ENCODE measurements around the gene CDH4. TPM values are rescaled to one million over a fixed set of nuclear protein-coding genes. Genes with fewer than 3 reads are reported as not detected.

The CDH4 gene
- total RNA-seq, 4 donors from 2014 or later: not detected

DNA sequence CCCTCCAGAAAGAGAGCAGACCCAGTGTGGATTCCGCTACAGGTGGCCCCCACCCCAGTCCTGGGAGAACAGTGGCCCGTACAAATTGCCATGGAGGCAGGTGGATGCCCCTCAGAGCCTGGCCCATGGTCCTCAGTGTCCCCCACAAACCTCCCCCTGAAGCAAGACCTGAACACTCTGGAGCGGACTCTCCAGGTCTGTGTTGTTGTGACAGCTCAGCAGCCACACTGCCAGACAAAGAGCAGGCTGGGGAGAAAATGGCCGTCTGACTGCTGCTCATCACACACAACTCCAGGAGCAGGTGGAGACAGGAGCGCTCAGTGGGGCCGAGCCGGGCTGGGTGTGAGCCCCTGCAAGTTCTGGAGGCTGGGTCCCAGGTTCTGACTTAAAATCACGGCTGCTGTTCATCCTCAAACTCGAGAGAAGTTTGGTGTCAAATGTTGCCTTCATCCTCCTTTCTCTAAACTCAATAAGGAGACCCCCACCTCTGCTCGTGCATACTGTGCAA is 241.8 kb downstream of the CDH4 start:
- Histone ChIP-seq H3K9me3 (no peaks in the 10 kb centered on the region), H3K4me3 (no peak overlapping the region), H3K27me3 (no peaks in the 10 kb centered on the region), H3K27ac (no peak overlapping the region), H3K4me1 (no peaks in the 10 kb centered on the region), H3K36me3 (no peaks in the 10 kb centered on the region)
- in situ Hi-C loops (cut with MboI; ENCODE audit: low pct_ligation_motif_present in 1 of 4, low pct_unique_long_range_greater_than_20kb in 1 of 4, low sequenced_read_pairs in 3 of 4): no loop called here
- TF ChIP-seq, protein P1, sequence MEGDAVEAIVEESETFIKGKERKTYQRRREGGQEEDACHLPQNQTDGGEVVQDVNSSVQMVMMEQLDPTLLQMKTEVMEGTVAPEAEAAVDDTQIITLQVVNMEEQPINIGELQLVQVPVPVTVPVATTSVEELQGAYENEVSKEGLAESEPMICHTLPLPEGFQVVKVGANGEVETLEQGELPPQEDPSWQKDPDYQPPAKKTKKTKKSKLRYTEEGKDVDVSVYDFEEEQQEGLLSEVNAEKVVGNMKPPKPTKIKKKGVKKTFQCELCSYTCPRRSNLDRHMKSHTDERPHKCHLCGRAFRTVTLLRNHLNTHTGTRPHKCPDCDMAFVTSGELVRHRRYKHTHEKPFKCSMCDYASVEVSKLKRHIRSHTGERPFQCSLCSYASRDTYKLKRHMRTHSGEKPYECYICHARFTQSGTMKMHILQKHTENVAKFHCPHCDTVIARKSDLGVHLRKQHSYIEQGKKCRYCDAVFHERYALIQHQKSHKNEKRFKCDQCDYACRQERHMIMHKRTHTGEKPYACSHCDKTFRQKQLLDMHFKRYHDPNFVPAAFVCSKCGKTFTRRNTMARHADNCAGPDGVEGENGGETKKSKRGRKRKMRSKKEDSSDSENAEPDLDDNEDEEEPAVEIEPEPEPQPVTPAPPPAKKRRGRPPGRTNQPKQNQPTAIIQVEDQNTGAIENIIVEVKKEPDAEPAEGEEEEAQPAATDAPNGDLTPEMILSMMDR (IDR thresholded peaks at IDR 0.05): no peak
- TF ChIP-seq EP300 (IDR thresholded peaks at IDR 0.05; ENCODE audit: low read depth) (no peak), POLR2AphosphoS5 (IDR thresholded peaks at IDR 0.05) (no peak), POLR2A (IDR thresholded peaks at IDR 0.05) (no peak)
- DNase-seq: no peak
- intact Hi-C loops (cut with DNase I; ENCODE audit: low total_unique reads): no loop called here
- 50 to 79% methylated on average over 4 to 9 of the region's 10 CpGs for WGBS, 2 donors (ENCODE audit: low coverage in 1 of 2)

DNA sequence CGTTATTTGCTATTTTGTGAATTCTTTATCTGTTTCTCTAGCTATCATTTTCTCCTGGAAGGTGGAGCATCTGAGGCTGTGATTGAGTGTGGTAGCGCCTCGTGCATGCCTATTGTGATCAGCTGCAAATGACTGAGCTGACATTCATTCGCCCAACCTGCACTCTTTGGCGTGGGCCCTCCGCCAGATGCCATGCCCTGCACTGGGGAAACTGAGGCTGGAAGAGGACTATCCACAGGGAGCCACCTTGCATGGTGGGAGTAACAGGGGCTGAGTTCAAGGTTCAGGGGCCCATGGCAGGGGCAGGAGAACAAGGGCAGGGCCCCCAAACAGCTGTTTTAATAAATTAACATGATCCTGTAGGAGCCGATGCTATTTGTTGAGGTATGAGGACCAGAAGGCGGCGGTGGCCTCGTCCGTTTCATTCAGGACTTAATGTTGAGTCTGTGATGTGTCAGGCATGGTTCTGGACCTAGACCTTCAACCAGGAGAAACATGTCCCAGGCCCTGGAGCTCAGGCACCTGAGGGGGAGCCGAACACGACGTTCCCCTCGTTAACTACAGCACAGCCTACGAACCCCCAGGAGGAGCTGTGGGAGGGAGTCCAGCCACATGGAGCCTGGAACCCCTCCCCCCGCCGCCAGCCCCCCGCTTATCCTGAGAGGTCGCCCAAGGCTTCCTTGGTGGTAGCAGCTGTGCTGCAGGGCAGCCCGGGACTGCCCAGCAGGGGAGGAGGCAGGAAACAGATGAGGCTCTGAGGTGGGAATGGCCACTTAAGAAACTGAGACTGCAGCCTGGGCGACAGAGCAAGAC is 242.9 kb downstream of the CDH4 start:
- Histone ChIP-seq H3K4me1 (no peaks in the 10 kb centered on the region), H3K4me3 (no peak overlapping the region), H3K9me3 (no peaks in the 10 kb centered on the region), H3K27me3 (no peaks in the 10 kb centered on the region), H3K36me3 (no peaks in the 10 kb centered on the region), H3K27ac (no peak overlapping the region)
- WGBS, 2 donors (ENCODE audit: low coverage in 1 of 2): 80 to 91% methylated on average over 1 to 22 of the region's 22 CpGs
- no peak for TF ChIP-seq POLR2A (IDR thresholded peaks at IDR 0.05)
- TF ChIP-seq EP300 (IDR thresholded peaks at IDR 0.05; ENCODE audit: low read depth): no peak
- TF ChIP-seq, protein P1 (IDR thresholded peaks at IDR 0.05): no peak
- TF ChIP-seq POLR2AphosphoS5 (IDR thresholded peaks at IDR 0.05): no peak
- intact Hi-C loops (cut with DNase I; ENCODE audit: low total_unique reads): no loop called here
- in situ Hi-C loops (cut with MboI; ENCODE audit: low pct_ligation_motif_present in 1 of 4, low pct_unique_long_range_greater_than_20kb in 1 of 4, low sequenced_read_pairs in 3 of 4): no loop called here
- no peak for DNase-seq

DNA sequence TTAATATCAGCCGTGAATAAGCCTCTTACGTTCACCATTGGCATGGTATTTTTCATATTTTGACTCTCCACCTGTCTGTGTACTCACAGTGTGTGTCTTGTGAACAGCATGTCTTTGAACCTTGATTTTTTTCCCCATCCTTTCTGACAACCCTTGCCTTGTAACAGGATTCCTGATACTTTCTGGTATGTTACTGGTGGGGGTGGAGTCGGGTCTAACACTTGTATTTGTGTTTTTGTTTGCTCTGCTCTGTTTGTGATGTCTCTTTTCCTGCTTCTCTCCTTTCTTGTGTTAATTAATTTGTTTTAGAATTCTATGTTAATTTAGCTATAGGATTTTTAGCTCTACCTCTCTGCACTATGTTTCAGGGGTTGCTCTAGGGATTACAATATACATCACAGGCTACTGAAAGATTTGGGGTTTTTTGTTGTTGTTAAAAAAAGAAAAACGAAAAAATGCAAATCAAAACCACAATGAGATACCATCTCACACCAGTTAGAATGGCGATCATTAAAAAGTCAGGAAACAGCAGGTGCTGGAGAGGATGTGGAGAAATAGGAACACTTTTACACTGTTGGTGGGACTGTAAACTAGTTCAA is 245.1 kb downstream of the CDH4 start:
- H3K27me3 ChIP-seq: no peaks in the 10 kb centered on the region
- 20 to 35% methylated on average over 3 to 5 of the region's 5 CpGs for whole genome bisulfite sequencing, 2 donors (ENCODE audit: low coverage in 1 of 2)
- H3K4me3 ChIP-seq: no peak overlapping the region
- H3K36me3 ChIP-seq: no peaks in the 10 kb centered on the region
- DNase-seq: no peak
- intact Hi-C loops (cut with DNase I; ENCODE audit: low total_unique reads) (no loop called here), in situ Hi-C loops (cut with MboI; ENCODE audit: low pct_ligation_motif_present in 1 of 4, low pct_unique_long_range_greater_than_20kb in 1 of 4, low sequenced_read_pairs in 3 of 4) (no loop called here)
- H3K27ac ChIP-seq: no peak overlapping the region
- H3K9me3 ChIP-seq: no peaks in the 10 kb centered on the region
- H3K4me1 ChIP-seq: no peaks in the 10 kb centered on the region
- no peak for TF ChIP-seq EP300 (IDR thresholded peaks at IDR 0.05; ENCODE audit: low read depth)
- TF ChIP-seq, protein P1 (IDR thresholded peaks at IDR 0.05): no peak
- TF ChIP-seq POLR2A (IDR thresholded peaks at IDR 0.05): no peak
- no peak for TF ChIP-seq POLR2AphosphoS5 (IDR thresholded peaks at IDR 0.05)

DNA sequence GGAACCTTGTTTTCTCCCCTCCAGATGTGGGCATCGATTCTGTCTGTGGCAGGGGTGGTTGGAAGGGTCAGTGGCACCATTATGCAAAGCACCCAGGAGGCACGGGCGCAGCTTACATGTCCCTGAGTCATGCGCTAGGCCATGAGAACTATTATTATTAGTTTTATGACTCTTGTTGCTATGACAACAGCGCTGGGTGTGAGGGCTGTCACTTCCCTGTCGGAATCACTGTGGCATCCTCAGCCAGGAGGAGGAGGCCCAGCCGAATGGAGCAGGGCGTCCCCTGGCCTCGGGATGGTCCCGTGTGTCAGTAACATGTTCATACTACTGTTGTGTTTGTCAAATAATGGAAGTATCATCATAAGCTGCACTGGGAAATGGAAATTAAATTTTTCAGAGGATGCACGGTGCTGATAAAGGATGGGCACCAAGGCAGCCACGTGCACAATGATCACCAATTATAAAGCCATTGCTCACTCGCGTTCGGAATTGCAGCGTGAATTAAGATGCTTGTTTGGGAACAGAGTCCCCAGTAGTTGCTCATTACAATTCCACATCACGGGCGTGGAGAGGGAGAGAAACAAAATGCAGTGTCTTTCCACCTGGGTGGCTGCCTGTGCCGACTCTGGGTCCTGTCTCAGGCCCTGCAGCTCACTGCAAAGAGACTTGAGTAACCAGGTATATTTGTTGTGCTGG is 247.9 kb downstream of the CDH4 start:
- no peaks in the 10 kb centered on the region for H3K4me1 ChIP-seq
- DNase-seq: no peak
- no peaks in the 10 kb centered on the region for H3K9me3 ChIP-seq
- TF ChIP-seq POLR2AphosphoS5 (IDR thresholded peaks at IDR 0.05): no peak
- no peak for TF ChIP-seq POLR2A (IDR thresholded peaks at IDR 0.05)
- no peak for TF ChIP-seq EP300 (IDR thresholded peaks at IDR 0.05; ENCODE audit: low read depth)
- no peaks in the 10 kb centered on the region for H3K36me3 ChIP-seq
- no peaks in the 10 kb centered on the region for H3K27me3 ChIP-seq
- H3K27ac ChIP-seq: no peak overlapping the region
- WGBS, 2 donors (ENCODE audit: low coverage in 1 of 2): 70 to 77% methylated on average over 9 to 19 of the region's 19 CpGs
- in situ Hi-C loops (cut with MboI; ENCODE audit: low pct_ligation_motif_present in 1 of 4, low pct_unique_long_range_greater_than_20kb in 1 of 4, low sequenced_read_pairs in 3 of 4): no loop called here
- H3K4me3 ChIP-seq: no peak overlapping the region
- intact Hi-C loops (cut with DNase I; ENCODE audit: low total_unique reads): no loop called here
